A673 (cell line): ENCODE data around the gene ARHGAP24. TPM values are rescaled to one million over a fixed set of nuclear protein-coding genes. Genes with fewer than 3 reads are reported as not detected.

Experiments used
- BruUV-seq: library from RNA; stranded (reverse); fragments of 400-500 nt; replicated peaks from 2 replicates; lab custom pipeline; 2021; lab: Mats Ljungman, UMichigan
- CTCF ChIA-PET: fragments of 300-600 bp; sonication (Branson Sonifier 250); formaldehyde crosslinking; loops from one replicate; lab custom pipeline; 2022; ENCODE audit warnings: antibody characterized with exemption; lab: Charles Lee
- POLR2A ChIA-PET: fragments of 300-600 bp; sonication (Branson Sonifier 250); formaldehyde crosslinking; loops from one replicate; lab custom pipeline; 2022; ENCODE audit warnings: antibody characterized with exemption; ENCODE audit not compliant: low non-redundant PET; lab: Charles Lee
- DNase-seq: peaks from one replicate; pipeline ENCODE4 v3.0.0-alpha.2; 2015; ENCODE audit warnings: low spot score
- H3K27ac ChIP-seq: fragments of 200-600 bp; sonication (generic); 2 replicates; pipeline ENCODE4 v1.5.1; 2016; ENCODE audit warnings: mixed run types, low read depth, mild to moderate bottlenecking, mixed read lengths, antibody characterized with exemption, low read length; ENCODE audit not compliant: poor library complexity, severe bottlenecking
- H3K27me3 ChIP-seq: fragments of 200-600 bp; sonication (generic); replicated peaks from 2 replicates; pipeline ENCODE4 v1.6.1; 2017; ENCODE audit warnings: mixed run types, low read depth, mild to moderate bottlenecking, mixed read lengths, antibody characterized with exemption, low read length; ENCODE audit not compliant: insufficient read depth, poor library complexity
- H3K36me3 ChIP-seq: fragments of 200-600 bp; sonication (generic); 2 replicates; pipeline ENCODE4 v1.6.1; 2016; ENCODE audit warnings: mixed run types, mild to moderate bottlenecking, mixed read lengths, antibody characterized with exemption, low read length; ENCODE audit not compliant: insufficient read depth, poor library complexity, severe bottlenecking
- H3K4me1 ChIP-seq: fragments of 200-600 bp; sonication (generic); 2 replicates; pipeline ENCODE4 v1.6.1; 2017; ENCODE audit warnings: mixed run types, mild to moderate bottlenecking, mixed read lengths, antibody characterized with exemption, low read length; ENCODE audit not compliant: insufficient read depth, poor library complexity, severe bottlenecking
- H3K4me3 ChIP-seq: fragments of 200-600 bp; sonication (generic); 2 replicates; pipeline ENCODE4 v1.5.1; 2016; ENCODE audit warnings: low read depth, mixed run types, mild to moderate bottlenecking, mixed read lengths, low read length; ENCODE audit not compliant: poor library complexity, severe bottlenecking
- H3K9me3 ChIP-seq: fragments of 200-600 bp; sonication (generic); 2 replicates; pipeline ENCODE4 v1.6.1; 2016; ENCODE audit warnings: mixed run types, low read depth, mild to moderate bottlenecking, mixed read lengths, antibody characterized with exemption, low read length; ENCODE audit not compliant: poor library complexity, severe bottlenecking
- EZH2 ChIP-seq: fragments of 200-600 bp; sonication (generic); IDR thresholded peaks from 2 replicates; pipeline ENCODE4 v1.6.1; 2017; ENCODE audit warnings: borderline replicate concordance, low read depth, mild to moderate bottlenecking, mixed read lengths, antibody characterized with exemption, low read length; ENCODE audit not compliant: poor library complexity, severe bottlenecking
- intact Hi-C: fragments of 100-400 bp; cut with micrococcal nuclease; formaldehyde crosslinking; loops from one replicate; pipeline ENCODE4 v1.10.0; 2022; ENCODE audit not compliant: unreplicated experiment
- total RNA-seq: library from RNA; stranded (reverse); gene quantifications from 2 replicates; pipeline ENCODE4 v1.2.3, GENCODE V29; 2021
- TF ChIP-seq, protein P1 (sequence below): fragments of 300-800, 200-600 bp; sonication (generic); conservative IDR thresholded peaks from 2 replicates; pipeline ENCODE4 v1.5.1; 2017; ENCODE audit warnings: low read depth, mild to moderate bottlenecking, antibody characterized with exemption, low read length, moderate library complexity, mixed read lengths

ARHGAP24 gene
- total RNA-seq, 1 experiment from 2014 or later, result 5.8 TPM

GRCh38 chr4:85761803-85762528 is 287.0 kb downstream of the ARHGAP24 start:
- no peaks in the 10 kb centered on the region for H3K36me3 ChIP-seq
- H3K4me1 ChIP-seq, result no peaks in the 10 kb centered on the region
- H3K4me3 ChIP-seq, result no peak overlapping the region
- DNase-seq, result no peak
- BruUV-seq, result no TSS peak
- no peaks in the 10 kb centered on the region for H3K27me3 ChIP-seq
- intact Hi-C loops, result no loop called here
- H3K27ac ChIP-seq, result no peak overlapping the region
- POLR2A ChIA-PET, result interaction anchor here (0.6 kb wide), 1 partner anchor 1087 kb away, joined by 5 read pairs; no protein-coding TSS in a partner anchor
- no peaks in the 10 kb centered on the region for H3K9me3 ChIP-seq
- TF ChIP-seq EZH2, result no peak
- TF ChIP-seq, protein P1, sequence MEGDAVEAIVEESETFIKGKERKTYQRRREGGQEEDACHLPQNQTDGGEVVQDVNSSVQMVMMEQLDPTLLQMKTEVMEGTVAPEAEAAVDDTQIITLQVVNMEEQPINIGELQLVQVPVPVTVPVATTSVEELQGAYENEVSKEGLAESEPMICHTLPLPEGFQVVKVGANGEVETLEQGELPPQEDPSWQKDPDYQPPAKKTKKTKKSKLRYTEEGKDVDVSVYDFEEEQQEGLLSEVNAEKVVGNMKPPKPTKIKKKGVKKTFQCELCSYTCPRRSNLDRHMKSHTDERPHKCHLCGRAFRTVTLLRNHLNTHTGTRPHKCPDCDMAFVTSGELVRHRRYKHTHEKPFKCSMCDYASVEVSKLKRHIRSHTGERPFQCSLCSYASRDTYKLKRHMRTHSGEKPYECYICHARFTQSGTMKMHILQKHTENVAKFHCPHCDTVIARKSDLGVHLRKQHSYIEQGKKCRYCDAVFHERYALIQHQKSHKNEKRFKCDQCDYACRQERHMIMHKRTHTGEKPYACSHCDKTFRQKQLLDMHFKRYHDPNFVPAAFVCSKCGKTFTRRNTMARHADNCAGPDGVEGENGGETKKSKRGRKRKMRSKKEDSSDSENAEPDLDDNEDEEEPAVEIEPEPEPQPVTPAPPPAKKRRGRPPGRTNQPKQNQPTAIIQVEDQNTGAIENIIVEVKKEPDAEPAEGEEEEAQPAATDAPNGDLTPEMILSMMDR, result no peak
- CTCF ChIA-PET, result no interaction called here

- ChIA-PET CTCF (no interaction called here), POLR2A (no interaction called here)
- Histone ChIP-seq H3K4me3 (no peak overlapping the region), H3K27ac (no peak overlapping the region), H3K4me1 (no peaks in the 10 kb centered on the region), H3K9me3 (no peaks in the 10 kb centered on the region), H3K27me3 (no peaks in the 10 kb centered on the region), H3K36me3 (no peaks in the 10 kb centered on the region)
- intact Hi-C loops, result no loop called here
- BruUV-seq, result no TSS peak
- DNase-seq, result no peak
- TF ChIP-seq, protein P1, result no peak
- TF ChIP-seq EZH2, result no peak
Measured at GRCh38 chr4:85762529-85762871, 287.6 kb downstream of the ARHGAP24 start.

- POLR2A ChIA-PET, result no interaction called here
- TF ChIP-seq EZH2, result no peak
- TF ChIP-seq, protein P1, result no peak
- Histone ChIP-seq H3K36me3 (no peaks in the 10 kb centered on the region), H3K4me3 (no peak overlapping the region), H3K27me3 (no peaks in the 10 kb centered on the region), H3K9me3 (no peaks in the 10 kb centered on the region), H3K27ac (no peak overlapping the region), H3K4me1 (no peaks in the 10 kb centered on the region)
- BruUV-seq, result no TSS peak
- CTCF ChIA-PET, result no interaction called here
- intact Hi-C loops, result no loop called here
- no peak for DNase-seq
Measured at GRCh38 chr4:85763202-85763601, 288.3 kb downstream of the ARHGAP24 start.
